COLO668 (cell line): ENCODE results near the gene LAT.
"Not testable (repeated sequence)": the region's sequence is repeated elsewhere in the genome, so short reads cannot be mapped to it uniquely, and the experiment has no call there.

Experiments
- DNase-seq: peaks from one replicate; lab custom pipeline; 2025; ENCODE audit not compliant: unreplicated experiment; lab: John Stamatoyannopoulos, UW

The LAT gene

GRCh38 chr16:28984619-28985135 lies at the start of gene LAT:
Gene LAT (plus strand): TSS chr16:28985052. CDS start chr16:28985418, 366 bp downstream.
- no peak for DNase-seq

- no peak for DNase-seq
These were observed 49.5 kb upstream of the LAT start for GRCh38 chr16:28935346-28935745.

GRCh38 chr16:28935924-28936783 lies 48.7 kb upstream of the LAT start:
- DNase-seq = peak; percentile 80

GRCh38 chr16:28936784-28937155 lies 48.1 kb upstream of the LAT start:
- DNase-seq = no peak

GRCh38 chr16:28937222-28937876 lies 47.5 kb upstream of the LAT start:
- no peak for DNase-seq

- DNase-seq = no peak
These were observed 46.1 kb upstream of the LAT start for GRCh38 chr16:28938721-28939120.

- DNase-seq = not testable (repeated sequence)
These were observed 45.0 kb upstream of the LAT start for GRCh38 chr16:28939825-28940224.

- no peak for DNase-seq
These were observed 41.6 kb upstream of the LAT start for GRCh38 chr16:28943281-28943680.

GRCh38 chr16:28946681-28947080 lies 38.2 kb upstream of the LAT start:
- DNase-seq = no peak

- DNase-seq = peak; percentile 98
These were observed 34.0 kb upstream of the LAT start, which contains the start of gene NFATC2IP for GRCh38 chr16:28950648-28951409. Gene NFATC2IP (plus strand): TSS chr16:28950937. CDS start chr16:28951012, 75 bp downstream.

- no peak for DNase-seq
These were observed 33.4 kb upstream of the LAT start for GRCh38 chr16:28951410-28951943.

- no peak for DNase-seq
These were observed 26.6 kb upstream of the LAT start for GRCh38 chr16:28958216-28958615.

- DNase-seq = no peak
These were observed 26.0 kb upstream of the LAT start for GRCh38 chr16:28958836-28959235.

- DNase-seq = no peak
These were observed 20.8 kb upstream of the LAT start for GRCh38 chr16:28964072-28964471.

- no peak for DNase-seq
These were observed 20.4 kb upstream of the LAT start for GRCh38 chr16:28964496-28964895.

GRCh38 chr16:28967156-28967555 lies 17.7 kb upstream of the LAT start:
- DNase-seq = no peak

GRCh38 chr16:28969696-28970095 lies 15.2 kb upstream of the LAT start:
- not testable (repeated sequence) for DNase-seq

GRCh38 chr16:28974007-28974436 lies 10.8 kb upstream of the LAT start:
- DNase-seq = peak; percentile 73

GRCh38 chr16:28974437-28975157 lies 10.3 kb upstream of the LAT start, which contains the start of gene SPNS1:
Gene SPNS1 (plus strand): TSS chr16:28974778. CDS start chr16:28975152, 374 bp downstream.
- peak; percentile 98 for DNase-seq

GRCh38 chr16:28975158-28975599 lies 9.7 kb upstream of the LAT start:
- no peak for DNase-seq
